Measurements from ENCODE around the gene FANCE.

- no peak for TF ChIP-seq CTCF (conservative IDR thresholded peaks at IDR 0.05; ENCODE audit: low read depth, low read length)
- no peak for TF ChIP-seq EZH2 (IDR thresholded peaks at IDR 0.05; ENCODE audit: borderline replicate concordance, low read depth, low read length, poor library complexity, severe bottlenecking)
Observed at GRCh38 chr6:35457907-35458306, 5.8 kb downstream of the FANCE start.

Measured in A673 (cell line).